ENCODE measurements around the gene PTK6.
"Not testable (repeated sequence)": the region's sequence is repeated elsewhere in the genome, so short reads cannot be mapped to it uniquely, and the experiment has no call there.

PTK6 gene

GRCh38 chr20:63559485-63560332, 22.5 kb upstream of the PTK6 start:
- in situ Hi-C loops (cut with MboI; ENCODE audit: low sequenced_read_pairs): not testable (repeated sequence)

GRCh38 chr20:63558804-63559484, 21.8 kb upstream of the PTK6 start:
- in situ Hi-C loops (cut with MboI; ENCODE audit: low sequenced_read_pairs): no loop called here

GRCh38 chr20:63557481-63557891, 20.3 kb upstream of the PTK6 start:
- in situ Hi-C loops (cut with MboI; ENCODE audit: low sequenced_read_pairs): no loop called here

GRCh38 chr20:63556873-63557478, 19.8 kb upstream of the PTK6 start:
- in situ Hi-C loops (cut with MboI; ENCODE audit: low sequenced_read_pairs): no loop called here

DNA sequence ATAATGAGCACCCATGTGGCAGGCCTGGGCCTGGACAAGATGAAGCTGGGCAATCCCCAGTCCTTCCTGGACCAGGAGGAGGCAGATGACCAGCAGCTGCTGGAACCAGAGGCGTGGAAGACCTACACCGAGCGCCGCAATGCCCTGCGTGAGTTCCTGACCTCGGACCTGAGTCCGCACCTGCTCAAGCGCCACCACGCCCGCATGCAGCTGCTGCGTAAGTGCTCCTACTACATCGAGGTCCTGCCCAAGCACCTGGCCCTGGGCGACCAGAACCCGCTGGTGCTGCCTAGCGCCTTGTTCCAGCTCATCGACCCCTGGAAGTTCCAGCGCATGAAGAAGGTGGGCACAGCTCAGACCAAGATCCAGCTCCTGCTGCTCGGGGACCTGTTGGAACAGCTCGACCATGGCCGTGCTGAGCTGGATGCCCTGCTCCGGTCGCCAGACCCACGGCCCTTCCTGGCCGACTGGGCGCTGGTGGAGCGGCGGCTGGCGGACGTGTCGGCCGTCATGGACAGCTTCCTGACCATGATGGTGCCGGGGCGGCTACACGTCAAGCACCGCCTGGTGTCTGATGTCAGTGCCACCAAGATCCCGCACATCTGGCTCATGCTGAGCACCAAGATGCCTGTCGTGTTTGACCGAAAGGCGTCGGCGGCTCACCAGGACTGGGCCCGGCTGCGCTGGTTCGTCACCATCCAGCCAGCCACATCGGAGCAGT, 18.6 kb upstream of the PTK6 start:
- in situ Hi-C loops (cut with MboI; ENCODE audit: low sequenced_read_pairs): no loop called here

- in situ Hi-C loops (cut with MboI; ENCODE audit: low sequenced_read_pairs): no loop called here
Measured at GRCh38 chr20:63554361-63555278, 17.4 kb upstream of the PTK6 start.

- in situ Hi-C loops (cut with MboI; ENCODE audit: low sequenced_read_pairs): no loop called here
Measured at GRCh38 chr20:63553933-63554290, 16.7 kb upstream of the PTK6 start, which contains the start of gene FNDC11. TSS of gene FNDC11 (plus strand) at chr20:63554159. CDS start at chr20:63555664, 1,505 bp downstream.

DNA sequence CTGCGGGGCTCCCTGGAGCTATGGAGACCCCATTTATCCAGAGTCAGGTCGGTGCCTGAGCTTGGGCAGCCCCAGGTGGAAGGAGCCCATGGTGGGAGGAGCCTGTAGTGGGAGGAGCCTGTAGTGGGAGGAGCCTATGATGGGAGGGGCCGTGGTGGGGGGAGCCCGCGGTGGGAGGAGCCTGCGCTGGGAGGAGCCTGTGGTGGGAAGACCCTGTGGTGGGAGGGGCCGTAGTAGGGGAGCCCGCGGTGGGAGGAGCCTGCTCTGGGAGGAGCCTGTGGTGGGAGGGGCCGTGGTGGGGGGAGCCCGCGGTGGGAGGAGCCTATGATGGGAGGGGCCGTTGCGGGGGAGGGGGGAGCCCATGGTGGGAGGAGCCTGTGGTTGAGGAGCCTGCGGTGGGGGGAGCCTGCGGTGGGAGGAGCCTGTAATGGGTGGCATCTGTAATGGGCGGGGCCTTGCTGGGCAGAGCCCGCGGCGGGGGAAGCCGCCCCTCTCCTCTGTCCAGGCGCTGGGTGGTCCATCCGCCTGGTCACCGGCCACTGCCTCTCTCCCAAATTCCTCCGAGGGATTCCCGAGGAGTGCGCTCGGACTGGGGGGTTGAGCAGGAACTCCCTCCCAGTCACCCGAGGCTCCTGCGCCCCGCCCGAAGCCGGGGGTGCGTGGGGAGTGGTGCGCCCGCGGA, 16.2 kb upstream of the PTK6 start:
- in situ Hi-C loops (cut with MboI; ENCODE audit: low sequenced_read_pairs): no loop called here

GRCh38 chr20:63552481-63553249, 15.5 kb upstream of the PTK6 start:
- in situ Hi-C loops (cut with MboI; ENCODE audit: low sequenced_read_pairs): no loop called here

GRCh38 chr20:63551068-63551467, 13.9 kb upstream of the PTK6 start:
- in situ Hi-C loops (cut with MboI; ENCODE audit: low sequenced_read_pairs): no loop called here

DNA sequence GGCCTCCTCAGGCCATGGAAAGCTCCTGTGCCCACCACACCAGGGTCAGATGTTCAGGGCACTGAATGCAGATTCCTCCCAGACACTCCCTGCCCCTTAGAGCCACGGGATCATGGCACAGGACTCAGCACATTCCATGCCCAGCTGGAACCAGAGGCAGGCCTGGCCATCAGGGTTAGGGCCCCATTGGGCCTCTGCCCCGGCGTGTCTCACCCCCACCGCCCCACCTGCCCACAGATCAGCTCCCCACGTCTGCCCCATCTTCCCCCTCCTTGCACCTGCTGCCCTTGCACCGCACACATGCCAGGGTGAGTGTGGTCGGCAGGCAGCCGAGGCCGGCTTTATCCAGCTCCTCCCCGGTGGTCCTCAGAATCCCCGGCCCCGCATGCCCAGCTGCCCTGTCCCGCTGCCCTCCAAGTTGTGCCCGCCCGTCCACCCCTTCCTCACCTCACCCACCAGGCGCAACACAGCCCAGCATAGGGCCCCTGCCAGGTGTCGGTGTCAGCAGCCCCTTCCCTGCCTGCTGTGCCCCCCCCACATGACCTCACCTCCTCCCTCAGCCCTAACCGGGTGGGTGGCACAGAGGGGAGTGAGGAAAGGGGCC, 12.6 kb upstream of the PTK6 start:
- in situ Hi-C loops (cut with MboI; ENCODE audit: low sequenced_read_pairs): no loop called here

DNA sequence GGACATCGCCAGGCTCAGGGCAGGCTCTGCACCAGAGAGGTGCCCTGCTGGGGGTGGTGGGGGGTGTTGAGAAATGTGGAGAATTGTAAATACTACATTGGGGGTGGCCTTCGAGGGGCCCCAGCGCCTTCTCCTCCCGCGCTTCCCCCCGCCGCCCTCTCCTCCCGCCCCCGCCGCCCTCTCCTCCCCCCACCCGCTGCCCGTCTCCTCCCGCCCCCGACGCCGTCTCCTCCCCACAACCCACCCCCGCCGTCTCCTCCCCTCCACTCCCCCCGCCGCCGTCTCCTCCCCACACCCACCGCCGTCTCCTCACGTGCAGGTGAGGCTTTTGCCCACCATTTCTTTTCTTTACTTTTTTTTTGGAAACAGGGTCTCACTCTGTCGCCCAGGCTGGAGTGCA, 11.8 kb upstream of the PTK6 start:
- in situ Hi-C loops (cut with MboI; ENCODE audit: low sequenced_read_pairs): no loop called here

GRCh38 chr20:63548542-63548941, 11.4 kb upstream of the PTK6 start:
- in situ Hi-C loops (cut with MboI; ENCODE audit: low sequenced_read_pairs): no loop called here

DNA sequence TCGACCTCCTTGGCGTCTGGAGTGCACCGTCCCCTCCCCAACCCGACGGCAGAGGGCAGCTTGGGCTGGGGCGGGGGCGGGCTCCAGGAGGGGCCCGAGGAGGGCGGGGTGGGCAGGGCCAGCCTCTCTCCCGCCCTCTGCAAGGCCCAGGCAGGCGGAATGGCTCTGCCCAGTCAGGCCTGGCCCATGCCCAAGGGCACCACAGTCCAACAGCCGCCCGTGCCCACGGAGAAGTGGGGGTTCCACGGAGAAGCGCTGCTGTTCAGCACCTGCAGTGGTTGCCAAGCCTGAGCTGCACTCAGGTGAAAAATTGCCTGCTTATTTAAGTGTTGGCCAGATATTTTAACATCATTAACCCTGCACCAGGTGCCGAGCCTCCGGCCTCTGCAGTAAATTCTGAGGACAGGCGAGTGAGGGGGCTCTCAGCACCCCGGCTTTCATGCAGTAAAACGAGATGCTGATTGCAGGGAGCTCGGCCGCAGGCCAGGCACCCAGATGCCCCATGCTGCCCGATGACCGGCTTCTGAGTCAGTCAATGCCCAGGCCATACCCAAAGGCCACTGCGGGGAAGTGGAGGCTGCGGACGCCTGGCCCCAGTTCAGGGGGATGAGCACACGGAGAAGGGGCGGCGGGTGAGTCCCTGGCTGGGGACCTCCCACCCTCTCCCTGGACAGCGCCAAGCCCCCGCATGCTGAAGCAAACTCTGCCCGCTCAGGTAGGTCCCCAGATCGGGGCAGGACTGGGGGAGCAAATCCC, 10.7 kb upstream of the PTK6 start, which contains the start of gene SRMS:
Gene SRMS, minus strand, starts transcription at position 25 of the 756 bp plus-strand sequence. CDS start 286 bp downstream, outside the sequence.
- in situ Hi-C loops (cut with MboI; ENCODE audit: low sequenced_read_pairs): no loop called here

GRCh38 chr20:63546956-63547724, 10.0 kb upstream of the PTK6 start:
- in situ Hi-C loops (cut with MboI; ENCODE audit: low sequenced_read_pairs): no loop called here

DNA sequence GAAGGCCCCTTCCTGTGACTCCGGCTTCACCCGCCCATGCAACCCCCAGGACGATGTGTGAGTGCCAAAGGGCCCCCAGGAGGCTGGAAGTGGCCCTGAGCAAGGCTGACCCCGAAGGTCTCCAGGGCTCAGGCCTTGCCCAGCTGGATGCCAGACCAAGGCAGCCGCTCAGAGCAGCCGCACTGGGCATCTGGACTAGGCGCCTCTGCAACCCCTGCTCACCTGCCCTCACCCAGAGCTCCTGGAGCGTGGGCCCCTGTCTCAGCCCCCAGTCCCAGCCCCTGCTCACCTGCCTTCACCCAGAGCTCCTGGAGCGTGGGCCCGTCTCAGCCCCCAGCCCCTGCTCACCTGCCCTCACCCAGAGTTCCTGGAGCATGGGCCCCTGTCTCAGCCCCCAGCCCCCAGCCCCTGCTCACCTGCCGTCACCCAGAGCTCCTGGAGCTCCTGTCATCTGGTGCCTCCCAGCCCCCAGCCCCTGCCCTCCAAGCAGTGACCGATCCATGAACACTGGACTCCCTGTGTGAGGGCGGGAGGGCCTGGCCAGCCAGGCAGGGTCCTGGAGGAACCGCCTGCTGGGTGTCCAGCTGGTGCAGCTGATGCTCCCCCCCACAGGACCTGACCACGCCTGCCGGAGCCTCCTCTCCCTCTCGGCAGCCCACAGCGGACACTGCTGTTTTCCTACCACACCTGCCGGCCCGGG, 9.2 kb upstream of the PTK6 start:
- in situ Hi-C loops (cut with MboI; ENCODE audit: low sequenced_read_pairs): no loop called here
